Thyroid gland (tissue), 4 donors: Measurements from ENCODE around the gene SIRT7. TPM values are rescaled to one million over a fixed set of nuclear protein-coding genes. Genes with fewer than 3 reads are reported as not detected.

ENCODE experiments used
- DNase-seq, 2 donors: peaks; one replicate each; pipeline ENCODE4 v3.0.0-alpha.2; 2019
- H3K27ac ChIP-seq, 3 donors: fragments of 200-600 bp; sonication (generic); 1 replicate in 2 of 3; 2 replicates in 1 of 3; pipeline ENCODE4 v1.5.1; 2016 to 2019; ENCODE audit warnings: mild to moderate bottlenecking in 1 of 3, moderate library complexity in 1 of 3
- H3K27me3 ChIP-seq: fragments of 200-600 bp; sonication (generic); one replicate; pipeline ENCODE4 v1.5.1; 2019
- H3K36me3 ChIP-seq, 2 donors: fragments of 200-600 bp; sonication (generic); one replicate each; pipeline ENCODE4 v1.5.1; 2016 to 2019
- H3K4me1 ChIP-seq, 2 donors: fragments of 200-600 bp; sonication (generic); one replicate each; pipeline ENCODE4 v1.5.1; 2017 to 2019
- H3K4me3 ChIP-seq, 3 donors: fragments of 200-600 bp; sonication (generic); replicated peaks in 1 of 3; 1 replicate in 2 of 3; 2 replicates in 1 of 3; pipeline ENCODE4 v1.5.1; 2016; ENCODE audit warnings: mild to moderate bottlenecking in 1 of 3
- H3K9me3 ChIP-seq: fragments of 200-600 bp; sonication (generic); one replicate; pipeline ENCODE4 v1.5.1; 2017
- POLR2A ChIP-seq, 2 donors: fragments of 450-650 bp; IDR thresholded peaks; one replicate each; pipeline ENCODE4 v1.6.1; 2017; ENCODE audit warnings: antibody characterized with exemption in 2 of 2, mild to moderate bottlenecking in 2 of 2, moderate library complexity in 1 of 2
- WGBS, 2 donors: methylation state at CpG; one replicate each; pipeline ENCODE4 v1.1.5; 2017; 5-methylcytosine and 5-hydroxymethylcytosine counted together
- intact Hi-C: fragments of 100-400 bp; cut with DNase I; formaldehyde crosslinking; loops from one replicate; pipeline ENCODE4 v1.15.1; 2023
- total RNA-seq, 4 donors: library from RNA; depleted of rRNA; stranded (reverse); fragments of >200 nt; gene quantifications; one replicate each; pipeline ENCODE4 v1.2.3, GENCODE V29; 2016
- TF ChIP-seq, protein P1 (sequence below), 6 experiments: fragments of 200-600 bp in 3 of 6; fragments of 450-650 bp in 3 of 6; sonication (generic) in 3 of 6; IDR thresholded peaks; one replicate each; pipeline ENCODE4 v1.5.1; 2016 to 2019; ENCODE audit warnings: antibody characterized with exemption in 6 of 6, mild to moderate bottlenecking in 2 of 6, inconsistent platforms in 1 of 6, moderate library complexity in 1 of 6

SIRT7 gene
- total RNA-seq, 4 donors from 2014 or later: 8.9 to 23.5 (median 15.8) TPM

DNA sequence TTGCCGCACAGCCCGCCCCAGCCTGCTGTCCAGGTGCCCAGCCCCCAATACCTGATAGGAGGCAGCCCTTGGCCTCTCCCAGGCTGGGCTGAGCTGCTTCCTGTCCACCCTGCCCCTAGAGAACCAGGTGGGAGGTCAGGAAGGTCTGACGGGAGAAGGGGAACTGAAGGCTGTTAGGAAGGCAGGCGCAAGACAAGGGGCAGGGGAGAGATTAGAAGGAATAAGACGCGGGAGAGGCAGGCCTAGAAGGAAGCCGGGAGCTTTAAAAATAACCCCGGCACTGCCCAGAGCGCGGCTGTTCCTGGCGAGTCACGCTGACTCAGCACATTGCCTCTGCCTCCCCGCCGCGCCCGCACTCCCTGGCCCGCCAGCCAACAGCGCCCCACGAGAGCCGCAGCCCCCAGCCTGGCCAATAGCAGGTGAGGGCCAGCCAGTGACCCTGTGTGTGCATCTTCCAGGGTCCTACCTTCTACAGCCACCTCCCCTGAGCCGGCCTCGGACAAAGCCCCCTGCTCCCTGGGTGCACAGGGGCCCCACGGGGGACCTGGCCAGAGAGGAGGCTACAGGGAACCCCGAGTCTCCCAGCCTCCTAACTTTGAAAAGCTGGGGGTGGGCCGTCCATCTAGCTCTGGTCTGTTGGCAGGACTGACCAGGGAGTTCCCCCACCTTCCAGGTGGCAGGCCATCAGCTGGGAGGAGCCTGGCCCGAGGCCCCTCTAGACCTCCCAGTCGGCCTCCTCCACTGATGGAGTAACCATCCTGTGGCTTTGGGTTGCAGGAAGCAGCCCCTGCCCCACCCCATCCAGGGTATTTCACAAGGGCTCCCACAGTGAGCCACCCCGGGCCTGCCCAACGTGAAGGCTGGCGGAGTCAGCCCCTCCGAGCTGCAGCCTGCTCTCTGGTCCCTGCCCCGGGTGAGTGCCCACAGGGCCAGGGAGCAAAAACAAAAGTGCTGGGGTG, 5.6 kb upstream of the SIRT7 start:
- H3K4me1 ChIP-seq: peaks cover 39 to 49% of the 10 kb centered on the region in 2 donors
- peak overlapping the region in 1 of 3 donors; percentile 25 for H3K4me3 ChIP-seq
- intact Hi-C loops: no loop called here
- DNase-seq: peak; percentile 79 to 84
- TF ChIP-seq, protein P1, sequence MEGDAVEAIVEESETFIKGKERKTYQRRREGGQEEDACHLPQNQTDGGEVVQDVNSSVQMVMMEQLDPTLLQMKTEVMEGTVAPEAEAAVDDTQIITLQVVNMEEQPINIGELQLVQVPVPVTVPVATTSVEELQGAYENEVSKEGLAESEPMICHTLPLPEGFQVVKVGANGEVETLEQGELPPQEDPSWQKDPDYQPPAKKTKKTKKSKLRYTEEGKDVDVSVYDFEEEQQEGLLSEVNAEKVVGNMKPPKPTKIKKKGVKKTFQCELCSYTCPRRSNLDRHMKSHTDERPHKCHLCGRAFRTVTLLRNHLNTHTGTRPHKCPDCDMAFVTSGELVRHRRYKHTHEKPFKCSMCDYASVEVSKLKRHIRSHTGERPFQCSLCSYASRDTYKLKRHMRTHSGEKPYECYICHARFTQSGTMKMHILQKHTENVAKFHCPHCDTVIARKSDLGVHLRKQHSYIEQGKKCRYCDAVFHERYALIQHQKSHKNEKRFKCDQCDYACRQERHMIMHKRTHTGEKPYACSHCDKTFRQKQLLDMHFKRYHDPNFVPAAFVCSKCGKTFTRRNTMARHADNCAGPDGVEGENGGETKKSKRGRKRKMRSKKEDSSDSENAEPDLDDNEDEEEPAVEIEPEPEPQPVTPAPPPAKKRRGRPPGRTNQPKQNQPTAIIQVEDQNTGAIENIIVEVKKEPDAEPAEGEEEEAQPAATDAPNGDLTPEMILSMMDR (IDR thresholded peaks at IDR 0.05): no peak
- peak in 1 of 2 donors; percentile 33 for TF ChIP-seq POLR2A (IDR thresholded peaks at IDR 0.05)
- peaks cover 13 to 14% of the 10 kb centered on the region in 2 donors for H3K36me3 ChIP-seq
- H3K27ac ChIP-seq: peak overlapping the region; percentile 53 to 83 (median 64)
- WGBS, 2 donors: 20 to 27% methylated on average over 15 to 18 of the region's 32 CpGs
- no peaks in the 10 kb centered on the region for H3K27me3 ChIP-seq
- H3K9me3 ChIP-seq: no peaks in the 10 kb centered on the region

DNA sequence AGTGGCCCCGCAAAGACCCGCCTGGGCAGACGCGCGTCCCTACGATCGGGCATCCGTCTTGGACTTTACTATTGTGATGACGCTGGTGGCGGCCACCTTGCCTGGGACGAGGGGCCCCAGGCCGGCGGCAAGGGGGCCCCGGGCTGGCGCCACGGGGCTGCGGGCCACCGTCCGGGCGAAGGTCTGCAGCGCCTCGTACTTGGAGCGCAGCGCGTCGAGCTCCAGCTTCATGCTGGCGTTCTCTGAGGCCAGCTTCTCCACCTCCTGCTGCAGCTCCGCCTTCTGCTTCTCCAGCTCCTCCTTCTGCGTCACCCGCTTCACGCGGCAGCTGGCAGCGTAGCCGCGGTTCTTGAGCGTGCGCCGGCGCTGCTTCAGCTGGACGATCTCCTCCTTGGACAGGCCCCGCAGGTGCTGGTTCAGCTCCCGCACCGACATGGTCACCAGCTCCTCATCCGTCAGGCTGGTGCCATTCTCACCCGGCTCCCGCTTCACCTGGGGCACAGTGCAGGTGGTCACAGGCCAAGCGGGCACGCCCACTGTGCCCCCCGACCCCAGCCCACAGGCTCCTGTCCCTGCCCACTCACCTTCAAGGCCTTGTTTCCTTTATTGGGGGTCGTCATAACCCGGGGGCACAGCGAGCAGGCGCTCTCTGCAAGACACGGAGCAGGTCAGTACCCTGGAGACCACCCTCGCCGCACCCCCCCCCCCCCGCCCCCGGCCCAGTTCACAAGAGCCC, 4.8 kb upstream of the SIRT7 start:
- no peak for TF ChIP-seq POLR2A (IDR thresholded peaks at IDR 0.05)
- TF ChIP-seq, protein P1 (IDR thresholded peaks at IDR 0.05): no peak
- peaks cover 13 to 14% of the 10 kb centered on the region in 2 donors for H3K36me3 ChIP-seq
- intact Hi-C loops: no loop called here
- H3K27me3 ChIP-seq: no peaks in the 10 kb centered on the region
- H3K9me3 ChIP-seq: no peaks in the 10 kb centered on the region
- H3K4me1 ChIP-seq: peaks cover 32 to 46% of the 10 kb centered on the region in 2 donors
- peak overlapping the region in 2 of 3 donors; percentile 64 to 83 for H3K27ac ChIP-seq
- 89 to 93% methylated on average over 49 to 52 of the region's 58 CpGs for WGBS, 2 donors
- no peak for DNase-seq
- H3K4me3 ChIP-seq: peak overlapping the region in 1 of 3 donors; percentile 25

DNA sequence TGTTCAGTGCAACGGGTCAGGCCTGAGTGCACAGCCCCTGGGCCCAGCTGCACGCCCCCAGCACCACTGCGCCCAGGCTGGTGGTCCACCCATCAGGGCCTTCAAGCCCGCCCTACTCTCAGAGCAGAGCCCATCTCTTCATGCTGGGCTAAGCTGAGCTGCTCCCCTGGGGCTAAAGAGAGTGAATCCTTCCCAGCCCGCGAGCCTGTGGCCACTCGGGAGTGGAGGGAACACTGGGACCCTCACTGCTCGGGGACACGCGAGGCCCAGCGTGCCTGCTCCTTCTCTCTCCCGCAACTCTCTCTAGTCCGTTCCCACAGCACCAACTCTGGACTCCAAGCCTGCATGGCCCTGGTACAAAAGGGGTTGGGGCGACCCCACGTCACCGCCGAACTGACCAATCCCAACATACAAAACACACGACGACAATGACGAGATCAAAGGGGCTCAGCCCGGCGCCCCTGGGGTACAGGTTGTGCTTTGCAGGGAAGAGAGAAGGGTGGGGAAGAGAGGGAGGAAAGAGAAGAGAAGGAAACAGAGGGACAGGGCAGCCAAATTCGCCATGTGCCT, 4.1 kb upstream of the SIRT7 start:
- H3K4me1 ChIP-seq: peaks cover 36 to 51% of the 10 kb centered on the region in 2 donors
- intact Hi-C loops: no loop called here
- peak overlapping the region in 1 of 3 donors; percentile 64 for H3K27ac ChIP-seq
- no peaks in the 10 kb centered on the region for H3K9me3 ChIP-seq
- peaks cover 13 to 14% of the 10 kb centered on the region in 2 donors for H3K36me3 ChIP-seq
- no peaks in the 10 kb centered on the region for H3K27me3 ChIP-seq
- DNase-seq: no peak
- H3K4me3 ChIP-seq: no peak overlapping the region
- WGBS, 2 donors: 95 to 96% methylated on average over 20 to 23 of the region's 23 CpGs
- TF ChIP-seq, protein P1 (IDR thresholded peaks at IDR 0.05): no peak
- TF ChIP-seq POLR2A (IDR thresholded peaks at IDR 0.05): no peak

DNA sequence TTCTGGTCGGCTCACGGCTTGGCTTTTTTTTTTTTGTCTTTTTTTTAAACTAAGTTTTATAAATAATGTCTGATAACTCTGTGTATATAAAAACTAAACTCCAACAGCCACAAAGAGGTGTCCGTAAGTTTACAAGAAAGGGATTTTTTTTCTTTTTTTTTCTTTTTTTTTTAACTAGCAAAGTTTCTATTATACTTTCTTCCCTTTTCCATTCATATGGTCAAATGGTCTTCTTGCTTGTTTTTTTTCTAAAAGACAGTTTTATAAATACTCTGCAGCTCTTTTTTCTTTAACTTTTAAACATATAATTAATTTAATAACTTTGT, 3.5 kb upstream of the SIRT7 start:
- DNase-seq: no peak
- H3K9me3 ChIP-seq: no peaks in the 10 kb centered on the region
- TF ChIP-seq, protein P1 (IDR thresholded peaks at IDR 0.05): no peak
- TF ChIP-seq POLR2A (IDR thresholded peaks at IDR 0.05): no peak
- H3K4me3 ChIP-seq: no peak overlapping the region
- intact Hi-C loops: no loop called here
- peaks cover 41 to 57% of the 10 kb centered on the region in 2 donors for H3K4me1 ChIP-seq
- no peaks in the 10 kb centered on the region for H3K27me3 ChIP-seq
- no peak overlapping the region for H3K27ac ChIP-seq
- WGBS, 2 donors: 91 to 93% methylated on average over 3 of the region's 3 CpGs
- peaks cover 13 to 14% of the 10 kb centered on the region in 2 donors for H3K36me3 ChIP-seq
